Adrenal gland (tissue), 5 donors: Measurements from ENCODE around the gene CTDSPL.

Experiments
- POLR2A ChIP-seq, 2 donors: fragments of 450-650 bp; IDR thresholded peaks; one replicate each; pipeline ENCODE4 v1.6.1; 2017; ENCODE audit warnings: antibody characterized with exemption in 2 of 2, mild to moderate bottlenecking in 2 of 2, moderate library complexity in 1 of 2
- TF ChIP-seq, protein P1 (sequence below), 6 experiments: fragments of 450-650 bp in 4 of 6; fragments of 200-600 bp in 2 of 6; sonication (generic) in 1 of 6; IDR thresholded peaks; 1 replicate in 5 of 6; 2 replicates in 1 of 6; pipeline versions ENCODE4 v1.5.1 to v1.8.0; 2016 to 2021; ENCODE audit warnings: antibody characterized with exemption in 6 of 6, mild to moderate bottlenecking in 2 of 6, moderate library complexity in 1 of 6
- donor health status: DM: no; HTN: no; CAD: no.

DNA sequence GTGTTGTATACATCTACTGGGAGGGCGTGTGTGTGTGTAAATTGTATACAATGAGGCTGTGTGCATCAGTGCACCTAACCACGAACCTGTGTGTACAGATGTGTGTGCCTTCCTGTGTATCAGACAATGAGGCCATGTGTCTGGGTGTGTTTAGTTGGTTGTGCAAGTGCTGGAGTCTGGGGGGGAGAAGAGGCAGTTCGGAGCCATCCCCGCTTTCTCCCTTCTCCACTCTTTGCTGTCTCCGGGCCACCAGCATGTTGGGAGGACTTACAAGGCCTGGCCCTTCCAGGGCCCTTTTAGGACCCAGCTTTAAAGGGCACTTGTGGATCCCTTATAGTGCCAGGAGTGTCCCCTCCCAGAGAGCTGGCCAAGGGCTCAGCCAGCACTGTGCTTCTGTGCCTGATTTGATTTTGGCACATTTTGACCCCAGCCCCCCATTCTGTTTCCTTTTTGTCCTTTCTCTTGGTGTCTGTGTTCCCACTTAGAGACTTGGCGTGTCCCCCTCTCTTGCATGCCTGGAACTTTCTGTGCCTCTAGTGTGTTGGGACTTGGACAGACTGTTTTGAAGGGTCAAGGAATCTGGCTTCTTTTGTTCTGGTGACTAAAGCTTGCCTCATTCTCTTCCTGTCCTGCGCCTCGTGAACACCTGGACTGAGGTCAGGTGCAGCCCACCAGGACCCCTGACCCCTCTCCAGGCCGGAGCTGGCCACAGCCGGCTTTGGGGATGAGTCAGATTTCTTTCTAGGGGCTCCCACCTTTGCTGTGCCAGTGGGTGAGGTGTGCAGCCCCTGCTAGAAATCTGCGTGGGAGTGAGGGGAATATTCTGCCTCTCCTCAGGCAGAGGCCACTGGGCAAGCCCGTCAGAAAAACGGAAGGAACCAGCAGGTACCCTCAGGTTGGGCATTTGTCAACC lies 1.5 kb downstream of the CTDSPL start:
- TF ChIP-seq, protein P1, sequence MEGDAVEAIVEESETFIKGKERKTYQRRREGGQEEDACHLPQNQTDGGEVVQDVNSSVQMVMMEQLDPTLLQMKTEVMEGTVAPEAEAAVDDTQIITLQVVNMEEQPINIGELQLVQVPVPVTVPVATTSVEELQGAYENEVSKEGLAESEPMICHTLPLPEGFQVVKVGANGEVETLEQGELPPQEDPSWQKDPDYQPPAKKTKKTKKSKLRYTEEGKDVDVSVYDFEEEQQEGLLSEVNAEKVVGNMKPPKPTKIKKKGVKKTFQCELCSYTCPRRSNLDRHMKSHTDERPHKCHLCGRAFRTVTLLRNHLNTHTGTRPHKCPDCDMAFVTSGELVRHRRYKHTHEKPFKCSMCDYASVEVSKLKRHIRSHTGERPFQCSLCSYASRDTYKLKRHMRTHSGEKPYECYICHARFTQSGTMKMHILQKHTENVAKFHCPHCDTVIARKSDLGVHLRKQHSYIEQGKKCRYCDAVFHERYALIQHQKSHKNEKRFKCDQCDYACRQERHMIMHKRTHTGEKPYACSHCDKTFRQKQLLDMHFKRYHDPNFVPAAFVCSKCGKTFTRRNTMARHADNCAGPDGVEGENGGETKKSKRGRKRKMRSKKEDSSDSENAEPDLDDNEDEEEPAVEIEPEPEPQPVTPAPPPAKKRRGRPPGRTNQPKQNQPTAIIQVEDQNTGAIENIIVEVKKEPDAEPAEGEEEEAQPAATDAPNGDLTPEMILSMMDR (IDR thresholded peaks at IDR 0.05) = no peak
- TF ChIP-seq POLR2A (IDR thresholded peaks at IDR 0.05) = no peak
